ENCODE data around the gene HCAR1.
"Not testable (repeated sequence)": the region's sequence is repeated elsewhere in the genome, so short reads cannot be mapped to it uniquely, and the experiment has no call there.

The HCAR1 gene

DNA sequence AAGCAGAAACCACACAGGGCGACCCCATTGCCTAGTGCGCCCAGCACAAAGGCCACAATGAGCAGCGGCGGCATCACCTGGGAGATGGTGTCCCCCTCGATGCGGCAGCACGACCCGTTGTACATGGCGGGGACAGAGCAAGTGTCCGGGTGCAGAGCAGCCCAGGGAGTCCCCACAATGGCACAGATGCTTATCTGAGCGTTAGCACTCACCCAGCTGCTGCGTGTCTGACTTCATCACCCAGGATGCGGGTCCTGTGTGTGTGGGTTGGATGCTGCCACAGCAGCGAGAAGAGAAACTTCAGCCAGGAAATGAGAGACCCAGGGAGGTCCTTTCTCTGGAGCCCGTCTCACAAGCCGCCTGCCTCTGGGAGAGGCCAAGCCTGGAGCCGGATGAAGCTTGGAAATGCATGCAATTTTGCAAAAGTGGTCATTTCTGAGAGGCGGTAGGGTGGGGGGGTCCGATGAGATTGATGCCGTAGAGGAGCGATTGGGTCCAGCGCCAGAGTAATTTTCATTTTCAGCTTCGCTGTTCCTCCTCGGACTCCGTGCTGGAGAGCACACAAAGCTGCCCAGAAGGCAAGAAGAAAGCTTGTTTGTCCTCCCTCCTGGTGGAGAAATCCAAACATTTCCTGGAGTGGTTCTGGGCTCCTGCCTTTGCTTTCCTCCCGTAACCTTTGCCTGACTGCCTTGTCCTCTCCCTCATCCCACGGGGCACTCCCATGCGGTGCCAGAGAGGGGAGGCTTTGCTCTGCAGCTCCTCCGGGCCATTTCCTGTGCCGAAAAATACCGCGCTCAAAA, at the start of gene HCAR1:
HCAR1 (minus strand) TSS at position 630 of the 800 bp plus-strand sequence; CDS start at position 125, 505 bp downstream.
- peak in 3 of 6 experiments; percentile 29 to 42 (median 30) for DNase-seq

GRCh38 chr12:122757568-122757967, 26.9 kb upstream of the HCAR1 start:
- no peak for DNase-seq

DNA sequence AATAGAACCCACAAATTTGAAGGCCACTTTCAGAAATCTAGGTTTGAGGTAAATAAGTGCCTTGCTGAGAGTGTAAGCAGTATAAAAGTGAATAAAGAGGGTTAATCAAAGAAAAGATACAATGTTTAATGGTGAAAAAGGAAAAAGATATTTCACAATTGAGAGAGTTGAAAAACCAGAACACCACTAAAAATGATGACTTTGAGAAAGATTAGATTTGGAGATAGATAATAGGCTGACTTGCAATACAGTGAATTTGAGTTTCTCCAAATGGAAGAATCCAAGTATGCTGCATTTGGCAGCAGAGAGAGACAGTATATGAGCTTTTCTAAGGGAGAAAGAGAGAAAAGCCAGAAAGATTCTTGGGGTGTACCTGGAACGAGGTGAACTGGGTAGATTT, 24.1 kb upstream of the HCAR1 start:
- DNase-seq = no peak

- peak in 1 of 6 experiments; percentile 40 for DNase-seq
These were observed 22.6 kb upstream of the HCAR1 start for GRCh38 chr12:122753319-122753650.

DNA sequence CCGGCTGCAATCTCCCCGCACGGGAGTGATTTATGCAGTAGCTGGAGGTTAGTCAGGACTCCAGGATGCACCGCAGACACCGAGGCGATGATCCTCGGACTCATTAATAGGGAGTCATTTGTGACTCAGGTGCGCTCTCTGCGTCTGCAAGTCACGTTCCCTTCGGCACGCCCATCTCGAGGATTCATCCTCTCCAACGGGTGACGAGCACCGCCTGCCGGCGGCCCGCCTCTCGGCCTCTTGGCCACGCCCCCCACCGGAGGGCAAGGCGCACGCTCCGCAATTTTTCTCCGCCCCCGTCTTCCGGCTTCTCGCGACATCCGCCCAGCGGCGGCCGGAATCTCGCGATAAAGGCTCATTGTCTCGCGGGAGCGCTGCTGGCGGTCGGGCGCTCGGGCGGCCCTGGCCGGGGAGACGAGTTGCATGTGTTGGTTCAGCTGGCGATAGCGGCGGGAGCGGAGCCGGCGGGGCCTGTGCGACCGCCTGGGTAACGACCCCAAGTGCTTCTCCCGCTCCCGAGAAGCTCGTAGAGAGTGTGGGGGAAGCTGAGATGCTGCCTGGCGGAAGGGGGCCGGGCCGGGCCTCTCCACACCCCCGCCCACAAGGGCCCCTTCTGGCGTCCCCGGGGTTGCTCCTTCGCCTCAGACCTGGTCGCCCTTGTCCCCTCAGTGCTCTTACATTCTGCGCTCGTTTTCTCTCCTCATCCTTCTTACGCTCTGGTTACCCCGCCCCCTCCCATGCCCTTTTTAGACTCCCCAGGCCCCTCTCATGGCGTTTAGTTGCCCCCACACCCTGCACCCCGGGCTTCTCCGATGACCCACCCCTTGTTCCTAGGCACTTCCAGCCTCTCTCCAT, 22.0 kb upstream of the HCAR1 start, which contains the start of gene DENR:
DENR (plus strand) TSS at position 361 of the 855 bp plus-strand sequence. CDS start 878 bp downstream, outside the sequence.
- DNase-seq = peak; percentile 98 to 99 (median 98)

DNA sequence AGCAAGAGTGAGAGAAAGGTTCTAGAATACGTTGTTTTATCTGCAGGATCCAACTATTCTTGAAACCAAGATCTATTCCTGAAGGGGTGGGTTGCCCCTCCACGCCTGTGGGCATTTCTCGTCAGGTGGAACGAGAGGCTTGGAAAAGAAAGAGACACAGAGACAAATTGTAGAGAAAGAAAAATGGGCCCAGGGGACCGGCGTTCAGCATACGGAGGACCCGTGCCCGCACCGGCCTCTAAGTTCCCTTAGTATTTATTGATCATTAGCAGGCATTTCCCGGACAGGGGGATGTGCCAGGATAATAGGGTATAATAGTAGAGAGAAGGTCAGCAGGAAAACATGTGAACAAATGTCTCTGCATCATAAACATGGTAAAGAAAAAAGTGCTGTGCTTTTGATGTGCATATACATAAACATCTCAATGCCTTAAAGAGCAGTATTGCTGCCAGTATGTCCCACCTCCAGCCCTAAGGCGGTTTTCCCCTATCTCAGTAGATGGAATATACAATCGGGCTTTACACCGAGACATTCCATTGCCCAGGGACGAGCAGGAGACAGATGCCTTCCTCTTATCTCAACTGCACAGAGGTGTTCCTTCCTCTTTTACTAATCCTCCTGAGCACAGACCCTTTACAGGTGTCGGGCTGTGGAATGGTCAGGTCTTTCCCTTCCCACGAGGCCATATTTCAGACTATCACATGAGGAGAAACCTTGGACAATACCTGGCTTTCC, 20.3 kb upstream of the HCAR1 start:
- DNase-seq = not testable (repeated sequence)

- no peak for DNase-seq
These were observed 19.1 kb upstream of the HCAR1 start for GRCh38 chr12:122749569-122750332.

DNA sequence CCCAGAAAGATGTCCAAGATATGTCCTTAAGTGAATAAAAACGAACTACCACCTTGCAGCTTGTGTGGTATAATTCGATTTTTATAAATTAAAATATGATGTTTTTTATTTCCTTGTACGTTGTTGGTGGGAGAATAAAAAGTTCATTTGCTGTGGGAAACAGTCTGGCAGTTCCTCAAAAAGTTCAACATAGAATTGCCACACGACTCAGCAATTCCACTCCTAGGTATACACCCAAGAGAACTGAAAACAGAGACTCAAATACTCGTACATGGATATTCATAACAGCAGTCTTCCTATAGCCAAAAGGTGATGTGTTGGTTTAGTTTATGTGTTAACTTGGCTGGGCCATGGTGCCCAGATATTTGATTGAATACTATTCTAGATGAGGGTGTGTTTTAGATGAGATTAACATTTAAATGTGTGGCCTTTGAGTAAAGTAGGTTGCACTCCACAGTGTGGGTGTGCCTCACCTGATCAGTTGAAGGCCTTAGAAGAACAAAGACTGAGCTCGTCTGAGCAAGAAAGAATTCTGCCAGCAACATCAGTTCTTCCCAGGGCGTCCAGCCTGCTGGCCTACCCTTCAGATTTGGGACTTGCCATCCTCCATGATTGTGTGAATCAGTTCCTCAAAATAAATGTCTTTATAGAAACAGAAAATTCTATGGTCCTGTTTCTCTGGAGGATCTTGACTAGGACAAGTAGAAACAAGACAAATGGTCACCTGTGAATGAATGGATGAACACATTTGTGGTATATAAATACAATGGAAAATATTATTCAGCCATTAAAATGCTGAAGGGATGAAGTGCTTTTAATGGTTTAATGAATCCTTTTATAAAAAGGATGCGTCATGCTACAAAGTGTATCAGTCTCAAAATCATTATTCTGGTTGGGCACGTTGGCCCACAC, 16.8 kb upstream of the HCAR1 start:
- DNase-seq = no peak

- DNase-seq = no peak
These were observed 13.4 kb upstream of the HCAR1 start for GRCh38 chr12:122743895-122744525.

DNA sequence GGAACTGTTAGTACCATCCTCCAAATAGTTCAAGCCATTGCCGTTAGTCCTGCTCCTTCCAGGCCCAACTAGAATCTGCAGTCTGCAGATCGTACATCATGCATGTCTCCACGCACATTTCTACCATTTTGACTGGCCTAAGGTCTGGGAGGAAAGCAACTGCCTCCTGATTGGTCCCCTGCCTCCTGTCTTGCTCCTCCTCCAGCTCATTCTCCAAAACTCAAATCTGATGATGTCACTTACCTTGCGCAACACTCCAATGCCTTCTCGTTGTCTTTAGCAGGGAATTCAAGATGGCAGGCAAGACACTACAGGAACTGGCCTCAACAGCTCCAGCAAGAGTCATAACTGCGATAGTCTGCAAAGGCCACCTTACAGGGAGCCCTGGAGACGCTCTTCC, 9.7 kb upstream of the HCAR1 start:
- DNase-seq = no peak

DNA sequence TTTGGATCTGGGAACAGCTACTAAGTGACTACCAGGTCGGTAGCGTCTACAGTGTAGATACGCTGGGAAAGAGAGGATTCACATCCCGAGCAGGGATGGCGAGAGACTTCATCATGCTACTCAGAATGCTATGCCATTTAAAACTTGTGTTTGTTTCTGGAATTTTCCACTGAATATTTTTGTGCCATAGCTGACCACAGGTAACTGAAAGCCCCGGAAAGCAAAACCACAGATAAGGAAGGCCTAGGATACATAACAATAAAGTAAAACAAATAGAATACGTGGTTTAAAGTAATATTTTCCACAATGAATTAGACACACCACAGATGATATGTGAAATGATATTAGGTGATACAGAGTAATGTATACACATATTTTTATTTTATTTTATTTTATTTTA, 7.9 kb upstream of the HCAR1 start:
- DNase-seq = no peak

DNA sequence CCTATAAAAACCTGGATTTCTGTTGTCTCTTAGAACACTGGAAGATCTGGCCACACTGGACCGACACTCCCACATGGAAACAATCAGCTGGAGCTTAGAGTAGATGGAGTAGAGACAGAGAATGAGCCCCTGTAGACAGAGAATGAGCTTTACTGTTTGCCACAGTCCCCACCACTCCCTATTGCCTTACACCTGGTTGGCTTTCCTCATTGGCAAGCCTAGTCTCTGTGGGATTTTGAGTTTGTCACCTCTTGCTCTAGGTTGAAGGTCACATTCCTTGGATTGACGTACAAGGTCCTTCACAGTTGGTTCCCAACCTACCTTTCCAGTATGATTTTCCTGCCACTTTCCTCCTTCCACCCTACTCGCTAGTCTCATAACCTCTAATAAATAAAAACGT, 2.0 kb upstream of the HCAR1 start:
- DNase-seq = no peak

DNA sequence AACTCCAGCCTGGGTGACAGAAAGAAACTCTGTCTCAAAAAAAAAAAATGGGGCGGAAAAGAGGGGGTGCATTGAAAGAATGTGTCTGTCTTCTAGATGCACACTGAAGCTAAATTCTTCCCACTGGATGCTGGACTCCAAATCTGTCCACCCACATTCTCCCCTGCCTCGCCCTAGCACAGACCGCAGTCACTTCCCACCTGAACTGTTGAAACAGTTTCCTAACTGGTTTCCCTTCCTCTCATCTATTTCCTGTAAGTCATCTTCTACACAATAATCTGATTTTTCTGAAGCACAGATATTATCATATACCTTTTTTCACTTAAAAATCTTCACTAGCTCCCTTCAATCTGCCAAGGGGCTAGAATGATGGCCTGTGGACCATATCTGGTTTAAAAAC, 1.5 kb upstream of the HCAR1 start:
- DNase-seq = peak in 1 of 6 experiments; percentile 24

DNA sequence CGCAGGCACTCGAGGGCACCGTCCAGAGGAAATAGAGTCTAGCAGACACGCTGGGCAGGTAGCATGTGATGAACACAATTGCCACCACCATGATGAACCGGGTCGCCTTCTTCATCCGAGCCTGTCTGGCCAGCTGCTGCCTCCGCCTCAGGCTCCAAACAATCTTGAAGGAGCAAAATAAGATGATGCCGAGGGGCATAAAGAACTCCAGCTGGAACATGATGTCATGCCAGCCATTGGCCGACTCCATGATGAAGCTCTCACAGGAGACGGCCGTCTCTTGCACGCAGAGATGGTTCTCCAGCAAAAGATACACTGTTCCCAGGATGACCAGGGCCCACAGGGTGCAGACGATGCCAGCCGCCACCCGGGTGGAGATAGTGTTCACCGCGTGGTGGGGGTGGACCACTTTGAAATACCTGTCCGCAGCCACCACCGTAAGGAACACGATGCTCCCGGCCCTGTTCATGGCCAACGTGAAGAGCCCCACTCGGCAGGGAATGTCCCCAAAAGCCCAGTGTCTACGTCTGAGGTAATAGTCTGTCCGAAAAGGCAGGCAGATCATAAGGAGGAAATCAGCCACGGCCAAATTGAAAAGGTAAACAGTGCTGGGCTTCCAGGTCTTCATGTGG, 945 bp downstream of the HCAR1 start:
- no peak for DNase-seq

DNA sequence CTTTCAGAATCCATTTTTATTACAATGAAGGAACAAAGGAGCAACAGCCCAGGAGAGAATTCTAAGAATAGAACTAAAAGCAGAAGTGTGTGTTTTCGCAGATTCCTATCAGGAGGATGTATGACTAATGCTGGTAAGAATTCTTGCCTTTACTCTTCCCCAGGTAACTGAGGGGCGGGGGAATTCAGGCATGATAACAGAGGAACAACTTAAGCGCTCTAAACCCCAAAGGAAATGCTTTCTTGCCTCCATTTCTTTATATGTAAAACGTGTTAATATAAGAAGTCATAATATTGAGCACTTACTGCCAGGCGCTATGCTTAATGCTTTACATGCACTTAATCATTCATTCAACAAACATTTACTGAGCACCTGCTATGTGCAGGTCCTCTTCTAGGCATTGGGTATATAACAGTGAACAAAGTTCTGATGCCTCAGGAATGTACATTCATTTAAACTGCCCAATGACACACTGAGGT, 4.5 kb downstream of the HCAR1 start:
- DNase-seq = no peak

- no peak for DNase-seq
These were observed 5.1 kb downstream of the HCAR1 start for GRCh38 chr12:122725452-122726079.

DNA sequence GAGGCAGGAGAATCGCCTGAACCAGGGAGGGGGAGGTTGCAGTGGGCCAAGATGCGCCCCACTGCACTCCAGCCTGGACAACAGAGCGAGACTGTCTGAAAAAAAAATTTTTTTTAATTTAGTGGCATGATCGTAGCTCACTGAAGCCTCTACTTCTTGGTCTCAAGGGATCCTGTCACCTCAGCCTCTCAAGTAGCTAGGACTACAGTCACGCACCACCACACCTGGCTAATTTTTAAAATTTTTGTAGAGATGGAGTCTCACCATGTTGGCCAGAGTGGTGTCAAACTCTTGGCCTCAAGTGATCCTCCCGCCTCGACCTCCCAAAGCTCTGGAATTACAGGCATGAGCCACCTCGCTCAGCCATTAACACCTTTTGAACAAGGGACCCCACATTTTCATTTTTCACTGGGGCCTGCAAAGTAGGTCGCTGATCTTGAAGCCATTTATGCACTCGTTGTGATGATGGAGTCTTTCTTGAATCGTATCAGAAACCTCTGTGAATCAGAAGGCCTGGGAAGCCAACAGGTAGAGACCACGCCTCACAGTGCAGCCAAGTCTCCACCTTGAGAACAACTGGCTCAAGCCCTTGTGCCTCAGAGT, 5.9 kb downstream of the HCAR1 start:
- no peak for DNase-seq

DNA sequence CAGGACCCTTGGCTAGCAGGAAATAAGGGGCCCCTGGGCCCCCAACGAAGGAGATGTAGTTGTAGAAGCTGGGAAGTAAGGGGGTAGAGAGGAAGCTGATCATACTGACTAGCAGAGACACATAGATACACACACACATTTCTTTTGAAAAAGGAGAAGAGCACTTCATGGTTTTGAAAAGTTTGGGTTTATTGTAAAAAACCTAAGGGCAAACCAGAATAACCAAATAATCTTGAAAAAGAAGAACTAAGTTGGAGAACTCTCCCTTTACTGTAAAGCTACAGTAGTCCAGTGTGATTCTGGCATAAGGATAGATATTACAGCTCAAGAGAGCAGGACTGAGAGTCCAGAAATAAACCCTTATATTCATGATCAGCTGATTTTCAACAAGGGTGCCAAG, 8.3 kb downstream of the HCAR1 start:
- no peak for DNase-seq

DNA sequence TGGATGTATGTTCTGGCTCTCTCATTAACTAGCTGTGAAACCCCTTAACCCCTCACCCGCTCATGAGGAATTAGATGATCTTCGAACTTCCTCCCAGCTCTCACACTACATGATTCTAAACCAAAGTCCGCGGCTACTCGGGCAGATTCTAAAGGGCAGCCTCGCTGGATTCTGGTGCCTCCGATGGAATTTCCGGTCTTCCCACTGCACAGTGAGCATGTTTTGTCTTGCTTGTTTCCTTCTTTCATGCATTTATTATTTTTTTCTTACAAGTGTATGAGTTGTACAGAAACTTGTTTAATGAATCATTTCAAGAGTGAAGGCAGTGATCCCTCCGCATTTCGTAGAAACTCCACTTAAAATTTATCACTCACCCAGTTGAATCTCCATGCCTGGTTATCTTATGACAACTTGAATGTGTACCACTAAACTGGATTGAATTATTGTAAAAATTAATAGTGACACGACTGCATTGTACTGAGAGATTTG, 9.5 kb downstream of the HCAR1 start:
- no peak for DNase-seq
